Activated CD8-positive, alpha-beta memory T cell treated with anti-CD3 and anti-CD28 coated beads for 4 hours (primary cell): ENCODE results near the gene NLGN4Y.

Source experiments
- DNase-seq, 2 donors: peaks; one replicate each; pipeline ENCODE4 v3.0.0-alpha.2; 2020; ENCODE audit warnings: low read depth in 2 of 2

The NLGN4Y gene

GRCh38 chrY:14524272-14525231, at the start of gene NLGN4Y:
TSS of gene NLGN4Y (plus strand) at chrY:14524529. CDS start at chrY:14622120, 97,591 bp downstream.
- no peak for DNase-seq

- no peak for DNase-seq
These were observed 38.4 kb upstream of the NLGN4Y start for GRCh38 chrY:14485935-14486334.

- DNase-seq = no peak
These were observed 34.1 kb upstream of the NLGN4Y start for GRCh38 chrY:14490226-14490625.

- no peak for DNase-seq
These were observed 26.3 kb upstream of the NLGN4Y start for GRCh38 chrY:14498071-14498470.

- DNase-seq = no peak
These were observed 19.7 kb upstream of the NLGN4Y start for GRCh38 chrY:14504592-14504991.

GRCh38 chrY:14522379-14522950, 1.9 kb upstream of the NLGN4Y start:
- no peak for DNase-seq

GRCh38 chrY:14523491-14524271, 648 bp upstream of the NLGN4Y start:
- DNase-seq = no peak

- DNase-seq = no peak
These were observed 986 bp downstream of the NLGN4Y start for GRCh38 chrY:14525315-14525714.

- DNase-seq = no peak
These were observed 4.0 kb downstream of the NLGN4Y start for GRCh38 chrY:14528361-14528760.

- DNase-seq = no peak
These were observed 12.4 kb downstream of the NLGN4Y start for GRCh38 chrY:14536703-14537102.

GRCh38 chrY:14543506-14543905, 19.2 kb downstream of the NLGN4Y start:
- DNase-seq = no peak

- no peak for DNase-seq
These were observed 57.0 kb downstream of the NLGN4Y start for GRCh38 chrY:14581294-14581693.

- DNase-seq = no peak
These were observed 62.4 kb downstream of the NLGN4Y start for GRCh38 chrY:14586725-14587124.

GRCh38 chrY:14601372-14601771, 77.0 kb downstream of the NLGN4Y start:
- no peak for DNase-seq

GRCh38 chrY:14617625-14618024, 93.3 kb downstream of the NLGN4Y start:
- DNase-seq = no peak

- DNase-seq = no peak
These were observed 94.2 kb downstream of the NLGN4Y start for GRCh38 chrY:14618513-14618912.

- no peak for DNase-seq
These were observed 103.9 kb downstream of the NLGN4Y start for GRCh38 chrY:14628208-14628607.

- DNase-seq = no peak
These were observed 107.3 kb downstream of the NLGN4Y start for GRCh38 chrY:14631676-14632075.

- DNase-seq = no peak
These were observed 109.4 kb downstream of the NLGN4Y start for GRCh38 chrY:14633718-14634117.

- no peak for DNase-seq
These were observed 110.6 kb downstream of the NLGN4Y start for GRCh38 chrY:14634954-14635353.

- DNase-seq = no peak
These were observed 113.2 kb downstream of the NLGN4Y start for GRCh38 chrY:14637551-14637950.

GRCh38 chrY:14641853-14642252, 117.5 kb downstream of the NLGN4Y start:
- DNase-seq = no peak
